GM18870 (cell line): ENCODE results near the gene BMP3.
"Not testable (repeated sequence)": the region's sequence is repeated elsewhere in the genome, so short reads cannot be mapped to it uniquely, and the experiment has no call there.

Experiments
- ATAC-seq: cut with Tn5 transposase; IDR thresholded peaks from one replicate; pipeline ENCODE4 v1.9.1; 2021; ENCODE audit warnings: moderate library complexity; ENCODE audit not compliant: unreplicated experiment

BMP3 gene, protein sequence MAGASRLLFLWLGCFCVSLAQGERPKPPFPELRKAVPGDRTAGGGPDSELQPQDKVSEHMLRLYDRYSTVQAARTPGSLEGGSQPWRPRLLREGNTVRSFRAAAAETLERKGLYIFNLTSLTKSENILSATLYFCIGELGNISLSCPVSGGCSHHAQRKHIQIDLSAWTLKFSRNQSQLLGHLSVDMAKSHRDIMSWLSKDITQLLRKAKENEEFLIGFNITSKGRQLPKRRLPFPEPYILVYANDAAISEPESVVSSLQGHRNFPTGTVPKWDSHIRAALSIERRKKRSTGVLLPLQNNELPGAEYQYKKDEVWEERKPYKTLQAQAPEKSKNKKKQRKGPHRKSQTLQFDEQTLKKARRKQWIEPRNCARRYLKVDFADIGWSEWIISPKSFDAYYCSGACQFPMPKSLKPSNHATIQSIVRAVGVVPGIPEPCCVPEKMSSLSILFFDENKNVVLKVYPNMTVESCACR

GRCh38 chr4:81030061-81030980, at the start of gene BMP3:
BMP3 (plus strand) TSS chr4:81030708; CDS start chr4:81031285, 577 bp downstream.
- ATAC-seq = no peak

DNA sequence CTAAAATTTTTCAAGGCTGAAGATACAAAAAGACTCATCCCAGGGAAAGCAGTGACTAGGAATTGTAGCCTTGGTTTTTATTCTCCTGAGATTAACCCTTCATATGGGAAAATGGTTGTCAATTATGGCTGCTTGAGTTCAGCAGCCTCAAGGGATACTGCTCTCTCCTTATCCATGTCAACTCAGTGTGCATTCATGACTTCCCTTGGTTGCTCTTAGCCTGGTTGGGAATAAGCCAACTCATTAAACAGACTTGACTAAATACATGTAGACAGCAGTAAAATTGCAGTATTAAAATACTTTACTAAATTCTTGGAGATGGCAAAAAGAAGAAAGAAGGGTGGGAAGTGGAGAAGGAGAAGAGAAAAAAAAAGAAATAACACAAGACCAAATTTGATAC, 44.5 kb upstream of the BMP3 start:
- ATAC-seq = no peak

- peak; percentile 72 for ATAC-seq
Measured at GRCh38 chr4:80989921-80990544, 40.5 kb upstream of the BMP3 start.

GRCh38 chr4:80990851-80991250, 39.7 kb upstream of the BMP3 start:
- no peak for ATAC-seq

GRCh38 chr4:80999943-81000342, 30.6 kb upstream of the BMP3 start:
- no peak for ATAC-seq

DNA sequence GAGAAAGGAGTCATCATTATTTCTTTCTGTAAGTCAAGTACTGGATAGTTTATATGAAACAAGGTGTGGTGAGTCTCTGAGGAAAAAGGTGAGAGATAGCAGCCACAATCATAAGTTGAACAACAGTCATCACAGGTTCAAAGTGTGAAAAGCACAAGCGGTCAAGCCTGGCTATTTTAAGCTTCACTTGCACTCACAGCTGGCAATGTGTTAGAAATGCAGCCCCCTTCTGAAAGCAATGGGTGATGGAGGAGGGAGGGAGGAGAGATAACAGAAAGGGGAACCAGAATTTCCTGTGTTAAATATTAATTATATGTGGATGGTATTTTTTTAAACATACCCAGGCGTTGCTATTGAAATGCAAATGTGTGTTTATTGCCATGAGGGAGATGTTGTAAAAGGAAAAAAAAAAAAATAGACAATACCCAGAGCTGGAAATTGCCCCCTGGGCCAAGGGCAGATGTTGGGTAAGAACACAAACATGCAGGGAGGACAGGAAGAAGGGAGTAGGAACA, 26.9 kb upstream of the BMP3 start:
- peak; percentile 99 for ATAC-seq

DNA sequence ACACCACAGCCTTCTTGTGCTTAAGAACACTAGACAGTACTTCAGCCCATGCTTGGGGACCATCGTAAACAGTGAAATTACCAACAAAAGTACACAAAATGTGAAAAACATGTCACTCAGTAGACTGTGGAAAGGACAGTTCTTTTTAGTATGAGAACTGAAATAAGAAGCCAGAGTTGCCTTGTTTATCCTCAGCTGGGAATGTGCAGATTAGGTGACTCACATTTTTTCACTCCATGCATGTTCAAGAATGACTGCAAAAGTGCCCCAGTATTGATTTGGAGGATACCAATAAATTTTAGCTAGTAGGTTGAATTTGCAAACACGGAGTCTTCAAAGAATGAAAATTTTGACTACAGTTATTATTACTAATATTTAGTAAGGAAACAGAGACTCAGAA, 23.1 kb upstream of the BMP3 start:
- no peak for ATAC-seq

DNA sequence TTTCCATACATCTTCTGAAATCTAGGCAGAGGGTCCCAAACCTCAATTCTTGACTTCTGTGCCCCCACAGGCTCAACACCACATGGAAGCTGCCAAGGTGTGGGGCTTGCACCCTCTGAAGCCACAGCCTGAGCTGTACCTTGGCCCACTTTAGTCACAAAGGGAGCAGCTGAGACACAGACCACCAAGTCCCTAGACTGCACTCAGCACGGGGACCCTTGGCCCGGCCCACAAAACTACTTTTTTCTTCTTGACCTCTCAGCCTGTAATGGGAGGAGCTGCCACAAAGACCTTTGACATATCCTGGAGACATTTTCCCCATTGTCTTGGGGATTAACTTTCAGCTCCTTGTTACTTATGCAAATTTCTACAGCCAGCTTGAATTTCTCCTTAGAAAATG, 13.9 kb upstream of the BMP3 start:
- ATAC-seq = not testable (repeated sequence)

DNA sequence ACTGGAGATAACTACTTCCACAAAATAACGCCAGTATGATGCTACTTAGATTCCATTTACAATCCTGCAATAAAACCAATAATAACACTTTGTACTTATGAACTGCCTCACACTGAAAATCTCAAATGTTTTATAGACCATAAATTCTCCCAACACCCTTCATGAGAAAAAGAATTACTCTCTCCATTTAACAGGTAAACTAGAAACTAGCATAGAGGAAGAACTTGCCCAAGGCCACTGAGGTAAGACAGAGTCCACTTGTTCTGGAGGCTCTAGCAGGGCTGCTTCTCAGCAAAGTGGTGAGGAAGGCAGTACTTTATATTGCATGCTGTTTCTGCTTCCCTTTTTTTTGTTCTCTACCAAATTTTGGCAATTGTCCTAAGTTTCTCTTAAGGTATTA, 11.5 kb upstream of the BMP3 start:
- ATAC-seq = no peak

DNA sequence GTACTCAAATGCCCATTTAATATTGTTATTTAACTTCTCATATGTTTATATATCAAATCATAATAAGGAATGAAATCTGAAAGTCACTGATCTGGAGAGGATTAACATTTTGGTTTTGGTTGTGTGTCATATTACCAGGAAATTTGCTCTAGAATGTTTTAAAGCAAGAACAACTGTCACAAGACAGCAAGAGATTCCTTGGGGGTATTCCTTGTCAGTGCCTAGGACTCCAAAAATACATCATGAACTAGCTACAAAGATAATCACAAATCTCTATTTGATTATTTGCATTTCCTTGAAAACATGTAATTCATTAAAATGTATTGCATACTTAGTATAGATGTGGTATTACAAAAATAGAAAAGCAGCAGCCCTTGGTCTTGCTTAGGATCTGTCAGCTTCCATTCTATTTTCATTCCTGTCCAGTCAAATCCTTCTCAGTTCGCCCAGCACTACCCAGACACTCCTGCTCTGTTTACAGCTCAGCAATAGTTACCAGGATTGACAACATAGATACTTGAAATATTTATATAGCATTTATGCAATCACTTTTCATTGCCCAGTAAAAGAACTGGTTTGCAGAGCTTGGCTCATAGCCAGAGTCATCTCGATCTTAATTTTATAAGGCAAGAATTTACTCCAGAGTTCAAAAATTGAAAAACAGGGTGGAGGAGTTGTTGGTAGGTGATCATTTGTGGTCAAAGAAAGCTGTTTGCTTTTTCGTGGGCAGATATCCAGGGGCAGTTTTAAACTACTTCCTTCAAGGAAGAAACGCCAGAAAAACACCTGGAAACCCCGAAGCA, 9.2 kb upstream of the BMP3 start:
- ATAC-seq = no peak

- ATAC-seq = no peak
Measured at GRCh38 chr4:81021981-81022380, 8.5 kb upstream of the BMP3 start.

GRCh38 chr4:81023484-81023883, 7.0 kb upstream of the BMP3 start:
- ATAC-seq = no peak

- ATAC-seq = no peak
Measured at GRCh38 chr4:81030981-81031791, 678 bp downstream of the BMP3 start.

- no peak for ATAC-seq
Measured at GRCh38 chr4:81031796-81032551, 1.5 kb downstream of the BMP3 start.

- ATAC-seq = no peak
Measured at GRCh38 chr4:81032771-81033684, 2.5 kb downstream of the BMP3 start.

- ATAC-seq = no peak
Measured at GRCh38 chr4:81038636-81039350, 8.3 kb downstream of the BMP3 start.

DNA sequence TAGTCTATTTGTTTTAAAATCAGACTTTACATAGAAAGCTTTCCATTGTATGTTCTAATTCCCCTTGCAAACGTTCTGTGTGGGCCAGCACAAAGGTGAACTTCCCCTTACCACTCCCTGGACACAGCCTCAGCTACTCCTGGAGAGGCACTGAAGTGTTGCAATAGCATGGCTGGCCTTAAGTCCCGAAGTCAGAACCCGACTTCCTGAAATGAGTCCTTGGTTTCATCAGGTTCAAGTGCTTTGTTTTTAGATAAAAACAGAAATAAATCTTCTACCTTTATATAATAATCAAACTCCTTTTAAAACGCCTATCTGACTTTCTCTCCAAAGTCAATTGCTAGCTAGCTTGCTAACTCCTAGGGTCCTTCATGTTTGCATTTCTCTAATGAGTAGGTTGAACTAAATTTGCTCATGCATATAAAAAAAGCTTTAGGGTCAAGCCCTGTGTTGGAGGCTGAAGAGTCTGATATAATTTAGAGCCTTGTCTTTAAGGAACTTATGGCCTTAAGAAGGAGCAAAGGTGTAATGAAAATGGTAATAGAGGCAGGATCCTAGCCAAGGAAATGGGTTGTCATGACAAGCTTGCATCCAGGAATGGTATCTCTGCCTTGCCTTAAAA, 9.0 kb downstream of the BMP3 start:
- no peak for ATAC-seq
